Measurements from ENCODE around the gene PTER. TPM values are rescaled to one million over a fixed set of nuclear protein-coding genes. Genes with fewer than 3 reads are reported as not detected.

Gene PTER, protein sequence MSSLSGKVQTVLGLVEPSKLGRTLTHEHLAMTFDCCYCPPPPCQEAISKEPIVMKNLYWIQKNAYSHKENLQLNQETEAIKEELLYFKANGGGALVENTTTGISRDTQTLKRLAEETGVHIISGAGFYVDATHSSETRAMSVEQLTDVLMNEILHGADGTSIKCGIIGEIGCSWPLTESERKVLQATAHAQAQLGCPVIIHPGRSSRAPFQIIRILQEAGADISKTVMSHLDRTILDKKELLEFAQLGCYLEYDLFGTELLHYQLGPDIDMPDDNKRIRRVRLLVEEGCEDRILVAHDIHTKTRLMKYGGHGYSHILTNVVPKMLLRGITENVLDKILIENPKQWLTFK
- total RNA-seq (2013; cell fraction: nucleolus; rRNA removed), result 53.1 and 57.4 TPM in 2 replicates
- 21.7 and 24.9 TPM in 2 replicates for total RNA-seq (2014; rRNA removed)
- total RNA-seq (2014; rRNA removed; fragmentation: Illumina TruSeq; extraction: Trizol), result 26.4 and 26.9 TPM in 2 replicates
- 19.9 and 20.3 TPM in 2 replicates for total RNA-seq (2021)
- polyA plus RNA-seq (2011; ENCODE audit: low read depth), result 6.4 TPM
- 31.2 and 41.2 TPM in 2 replicates for polyA plus RNA-seq (2011; rRNA removed)
- polyA plus RNA-seq (2011; cell fraction: cytosol; rRNA removed), result 15.3 and 17.4 TPM in 2 replicates
- 12.4 and 13.9 TPM in 2 replicates for polyA plus RNA-seq (2011; cell fraction: nucleus; rRNA removed)
- polyA plus RNA-seq (2012), result 6.3 and 9.9 TPM in 2 replicates
- polyA plus RNA-seq (2014; fragmentation: Illumina TruSeq; extraction: Trizol), result 25.3 and 31.5 TPM in 2 replicates
- 10 to 100 TPM; 18.4 to 29.4 TPM for polyA plus RNA-seq (2014; fragmentation: Nextera tagmentation; extraction: Ambion mirVana)
- 10.6 and 16.0 TPM in 2 replicates for polyA plus RNA-seq (2014; rRNA removed)
- polyA plus RNA-seq (2016; fragmentation: Nextera tagmentation; extraction: Ambion mirVana), result 10 to 100 TPM; 22.7 to 23.5 TPM
- 34.5 and 39.7 TPM in 2 replicates for polyA minus RNA-seq (2011; rRNA and poly(A)+ RNA removed)
- polyA minus RNA-seq (2011; cell fraction: cytosol; rRNA and poly(A)+ RNA removed), result 9.4 and 13.7 TPM in 2 replicates
- 17.5 and 19.4 TPM in 2 replicates for polyA minus RNA-seq (2011; cell fraction: nucleus; rRNA and poly(A)+ RNA removed)
- percentile 78 among the genes with signal in this experiment for Bru-seq, nascent RNA
- percentile 67 among the genes with signal in this experiment for BruChase-seq, experiment 1, labeled RNA remaining after a 6-hour chase
- percentile 65 among the genes with signal in this experiment for BruChase-seq, experiment 2, labeled RNA remaining after a 2-hour chase
- long read RNA-seq, experiment 1, partial matches to known transcripts, result 2 of 16 reads
- long read RNA-seq, experiment 1, other reads (novel, unspliced or antisense), result 8 of 16 reads
- long read RNA-seq, experiment 2, transcript PTER-205 (5 exons, 1,203 nt), result major isoform, 17 of 81 reads
- long read RNA-seq, experiment 2, transcript PTER-202 (6 exons, 3,777 nt), result minor isoform, 10 of 81 reads
- long read RNA-seq, experiment 2, partial matches to known transcripts, result 4 of 81 reads
- long read RNA-seq, experiment 2, other reads (novel, unspliced or antisense), result 45 of 81 reads

DNA sequence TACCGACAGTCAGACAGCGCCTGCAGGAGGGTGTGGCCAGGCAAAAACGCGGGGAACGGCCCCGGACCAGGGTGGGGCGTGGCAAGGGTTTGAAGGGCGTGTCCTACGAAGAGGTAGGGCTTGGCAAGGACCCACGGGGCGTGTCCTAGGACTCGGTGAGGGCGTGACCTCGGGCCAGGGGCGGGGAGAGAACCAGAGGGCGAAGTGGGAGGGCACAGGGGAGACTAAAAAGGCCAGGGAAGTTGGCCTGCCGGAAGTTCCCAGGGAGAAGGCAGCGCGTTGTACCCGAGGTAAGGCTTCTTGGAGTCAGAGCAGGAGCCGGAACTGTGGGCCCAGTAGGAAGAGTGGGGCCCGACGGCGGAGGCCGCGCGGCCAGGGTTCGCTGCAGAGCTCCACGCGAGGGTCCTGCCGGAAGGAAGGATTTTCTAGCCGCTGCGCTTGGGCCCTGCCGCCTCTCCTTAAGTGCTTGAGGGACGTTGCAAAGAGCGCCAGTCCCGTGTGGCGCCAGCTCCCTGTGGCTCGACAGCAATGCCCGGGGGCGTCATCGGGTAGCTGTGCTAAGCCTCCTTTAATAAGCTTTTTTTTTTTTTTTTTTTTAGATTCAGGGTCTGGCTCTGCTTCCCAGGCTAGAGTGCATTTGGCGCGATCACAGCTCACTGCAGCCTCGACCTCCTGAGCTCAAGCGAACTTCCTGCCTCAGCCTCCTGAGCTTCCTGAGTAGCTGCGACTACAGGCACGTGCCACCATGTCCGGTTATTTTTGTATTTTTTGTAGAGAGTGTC lies at the start of gene PTER:
Gene PTER, plus strand, starts transcription at position 253 of the 782 bp plus-strand sequence. CDS start 47,375 bp downstream, outside the sequence.
- Histone ChIP-seq H3K9ac (ENCODE audit: control insufficient read depth, insufficient read depth, low read length) (peak within 1 kb of the TSS; percentile 92), H3K9me3 (replicated peaks; ENCODE audit: control insufficient read depth, insufficient read depth, low read length) (no peaks in the 10 kb centered on the region), H3K79me2 (ENCODE audit: control insufficient read depth, insufficient read depth, low read length) (peaks cover 29% of the 10 kb centered on the region), H3K4me2 (ENCODE audit: control insufficient read depth, insufficient read depth) (peak within 1 kb of the TSS; percentile 69), H3K4me3 (peak within 1 kb of the TSS; percentile 80), H3K27me3 (replicated peaks in 1 of 2; ENCODE audit: control insufficient read depth in 2 of 2, insufficient read depth in 2 of 2, low read length in 1 of 2) (no peaks in the 10 kb centered on the region), H2AFZ (ENCODE audit: control insufficient read depth, low read depth, low read length) (peak within 1 kb of the TSS; percentile 90), H3K36me3 (ENCODE audit: control insufficient read depth in 2 of 2, insufficient read depth in 2 of 2, low read length in 1 of 2) (0 out of 4 replicates have a peak, but pooled peaks cover 0 to 2% of the 10 kb centered on the region in 2 experiments), H3K27ac (ENCODE audit: control insufficient read depth, insufficient read depth) (peak within 1 kb of the TSS; percentile 87), H3K4me1 (ENCODE audit: control insufficient read depth, insufficient read depth, low read length) (peaks cover 20% of the 10 kb centered on the region), H4K20me1 (ENCODE audit: control insufficient read depth, insufficient read depth) (no peaks in the 10 kb centered on the region; the same call in 1 of the 2 replicates)
- ChIA-PET CTCF (interaction anchor here (0.7 to 1.0 kb wide), 2 partner anchors 9 to 133 kb away, joined by 3 read pairs; no protein-coding TSS in a partner anchor), SMC1A (ENCODE audit: uncharacterized antibody, unreplicated experiment) (interaction anchor here (1.0 to 1.6 kb wide), 5 partner anchors 41 to 367 kb away, joined by 3 to 7 read pairs (median 3); no protein-coding TSS in a partner anchor), RAD21 (ENCODE audit: unreplicated experiment) (interaction anchor here (0.5 to 1.5 kb wide), 6 partner anchors 11 to 381 kb away, joined by 3 to 5 read pairs (median 4); partner anchors contain the start of gene RSU1), POLR2A (interaction anchor here (0.6 to 1.2 kb wide), 9 partner anchors 17 to 1959 kb away, joined by 3 to 6 read pairs (median 4); no protein-coding TSS in a partner anchor)
- DNase-seq (ENCODE audit: low read depth, low spot score) (peak; percentile 89), ATAC-seq (peak; percentile 97), FAIRE-seq (peak; percentile 87)
- BruUV-seq (replicated peaks), result TSS peak; percentile 77
- in situ Hi-C loops (cut with MboI), result loop anchor here (25.0 kb wide), 1 partner anchor 1275 kb away; the partner anchor contains the start of gene NMT2
- WGBS (ENCODE audit: insufficient coverage, insufficient replicate concordance, low lambda C conversion rate, missing lambda C conversion rate), result 2% methylated on average over 49 of the region's 49 CpGs
- intact Hi-C loops (cut with micrococcal nuclease; ENCODE audit: unreplicated experiment), result loop anchor here (5.0 to 10.0 kb wide), 2 partner anchors 338 to 380 kb away; partner anchors contain the start of gene RSU1
- no peak for TF ChIP-seq RUNX3 (IDR thresholded peaks at IDR 0.05; ENCODE audit: low read length)
- TF ChIP-seq DPF2 (IDR thresholded peaks at IDR 0.05), result peak; percentile 48; the same call in 1 of the 2 replicates
- no peak for TF ChIP-seq RAD21 (IDR thresholded peaks at IDR 0.05; ENCODE audit: insufficient read depth, low read depth, low read length)
- TF ChIP-seq NRF1 (conservative IDR thresholded peaks at IDR 0.05; ENCODE audit: low read depth, low read length), result no peak
- no peak for TF ChIP-seq ATF7 (IDR thresholded peaks at IDR 0.05; ENCODE audit: low read depth)
- TF ChIP-seq NBN (IDR thresholded peaks at IDR 0.05), result peak; percentile 82
- TF ChIP-seq, protein P1, sequence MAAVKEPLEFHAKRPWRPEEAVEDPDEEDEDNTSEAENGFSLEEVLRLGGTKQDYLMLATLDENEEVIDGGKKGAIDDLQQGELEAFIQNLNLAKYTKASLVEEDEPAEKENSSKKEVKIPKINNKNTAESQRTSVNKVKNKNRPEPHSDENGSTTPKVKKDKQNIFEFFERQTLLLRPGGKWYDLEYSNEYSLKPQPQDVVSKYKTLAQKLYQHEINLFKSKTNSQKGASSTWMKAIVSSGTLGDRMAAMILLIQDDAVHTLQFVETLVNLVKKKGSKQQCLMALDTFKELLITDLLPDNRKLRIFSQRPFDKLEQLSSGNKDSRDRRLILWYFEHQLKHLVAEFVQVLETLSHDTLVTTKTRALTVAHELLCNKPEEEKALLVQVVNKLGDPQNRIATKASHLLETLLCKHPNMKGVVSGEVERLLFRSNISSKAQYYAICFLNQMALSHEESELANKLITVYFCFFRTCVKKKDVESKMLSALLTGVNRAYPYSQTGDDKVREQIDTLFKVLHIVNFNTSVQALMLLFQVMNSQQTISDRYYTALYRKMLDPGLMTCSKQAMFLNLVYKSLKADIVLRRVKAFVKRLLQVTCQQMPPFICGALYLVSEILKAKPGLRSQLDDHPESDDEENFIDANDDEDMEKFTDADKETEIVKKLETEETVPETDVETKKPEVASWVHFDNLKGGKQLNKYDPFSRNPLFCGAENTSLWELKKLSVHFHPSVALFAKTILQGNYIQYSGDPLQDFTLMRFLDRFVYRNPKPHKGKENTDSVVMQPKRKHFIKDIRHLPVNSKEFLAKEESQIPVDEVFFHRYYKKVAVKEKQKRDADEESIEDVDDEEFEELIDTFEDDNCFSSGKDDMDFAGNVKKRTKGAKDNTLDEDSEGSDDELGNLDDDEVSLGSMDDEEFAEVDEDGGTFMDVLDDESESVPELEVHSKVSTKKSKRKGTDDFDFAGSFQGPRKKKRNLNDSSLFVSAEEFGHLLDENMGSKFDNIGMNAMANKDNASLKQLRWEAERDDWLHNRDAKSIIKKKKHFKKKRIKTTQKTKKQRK (IDR thresholded peaks at IDR 0.05; ENCODE audit: low read depth, low read length), result no peak
- TF ChIP-seq ZBED1 (IDR thresholded peaks at IDR 0.05; ENCODE audit: borderline replicate concordance), result no peak
- TF ChIP-seq CBX3 (IDR thresholded peaks at IDR 0.05; ENCODE audit: borderline replicate concordance, low read depth), result no peak
- TF ChIP-seq FOS (IDR thresholded peaks at IDR 0.05; ENCODE audit: borderline replicate concordance, extremely low read depth, insufficient read length), result no peak
- TF ChIP-seq CBFB (IDR thresholded peaks at IDR 0.05; ENCODE audit: low read depth), result no peak
